Right lobe of liver (tissue), 4 donors: ENCODE measurements around the gene PRAC2.

ENCODE experiments used
- POLR2A ChIP-seq: fragments of 450-650 bp; IDR thresholded peaks from one replicate; pipeline ENCODE4 v1.6.1; 2017; ENCODE audit warnings: antibody characterized with exemption, mild to moderate bottlenecking
- TF ChIP-seq, protein P1 (sequence below), 4 donors: fragments of 200-600 bp in 3 of 4; fragments of 450-650 bp in 1 of 4; IDR thresholded peaks; one replicate each; pipeline versions ENCODE4 v1.5.1 to v1.8.0; 2016 to 2022; ENCODE audit warnings: antibody characterized with exemption in 4 of 4, mild to moderate bottlenecking in 2 of 4
- donor health status: DM: no; HTN: no; CAD: no.
- donor health status: DM: no; HTN: no; CAD: no.
- donor health status: DM: no; HTN: yes; CAD: no.

DNA sequence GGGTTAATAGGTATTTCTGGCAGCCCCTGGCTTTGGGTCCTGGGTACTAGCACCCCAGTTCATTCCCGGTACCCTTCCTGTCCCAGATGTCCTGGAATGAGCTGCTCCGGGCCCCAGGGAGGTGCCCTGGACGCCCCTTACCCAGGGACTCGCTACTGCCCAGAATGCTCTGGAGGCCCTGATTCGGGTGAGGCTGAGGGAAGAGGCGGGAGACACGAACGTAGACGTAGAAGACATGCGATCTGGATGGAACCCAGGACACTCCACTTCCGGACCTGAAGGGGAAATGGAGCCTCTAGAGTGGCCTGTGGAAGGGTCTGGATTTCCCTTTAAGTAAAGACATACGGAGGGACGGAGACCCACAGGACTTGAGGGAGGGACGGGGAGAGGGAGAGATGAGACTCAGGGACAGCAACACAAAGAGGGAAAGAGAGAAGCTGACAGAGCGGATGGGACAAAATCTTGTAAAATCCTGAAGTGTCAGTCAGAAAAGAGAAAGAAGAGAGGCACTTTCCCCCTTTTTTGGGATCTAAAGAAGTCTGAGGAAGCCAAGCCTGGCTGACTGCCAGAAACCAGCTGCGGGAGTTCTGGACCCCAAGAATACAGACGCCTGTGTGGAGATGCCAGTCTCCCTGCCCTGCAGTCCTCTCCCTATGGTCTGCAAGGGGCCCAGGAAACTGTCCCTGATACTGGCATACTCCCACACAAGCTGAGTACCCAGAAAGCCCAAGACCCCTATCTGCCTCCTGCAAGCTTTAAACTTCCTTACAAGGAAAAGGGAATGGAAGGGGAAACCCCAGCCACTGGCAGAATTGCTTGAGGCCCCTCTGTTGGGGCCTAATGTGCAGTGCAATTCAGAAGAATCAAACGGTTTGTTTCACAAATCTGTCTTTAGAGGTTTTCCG, 6.6 kb downstream of the PRAC2 start:
- TF ChIP-seq, protein P1, sequence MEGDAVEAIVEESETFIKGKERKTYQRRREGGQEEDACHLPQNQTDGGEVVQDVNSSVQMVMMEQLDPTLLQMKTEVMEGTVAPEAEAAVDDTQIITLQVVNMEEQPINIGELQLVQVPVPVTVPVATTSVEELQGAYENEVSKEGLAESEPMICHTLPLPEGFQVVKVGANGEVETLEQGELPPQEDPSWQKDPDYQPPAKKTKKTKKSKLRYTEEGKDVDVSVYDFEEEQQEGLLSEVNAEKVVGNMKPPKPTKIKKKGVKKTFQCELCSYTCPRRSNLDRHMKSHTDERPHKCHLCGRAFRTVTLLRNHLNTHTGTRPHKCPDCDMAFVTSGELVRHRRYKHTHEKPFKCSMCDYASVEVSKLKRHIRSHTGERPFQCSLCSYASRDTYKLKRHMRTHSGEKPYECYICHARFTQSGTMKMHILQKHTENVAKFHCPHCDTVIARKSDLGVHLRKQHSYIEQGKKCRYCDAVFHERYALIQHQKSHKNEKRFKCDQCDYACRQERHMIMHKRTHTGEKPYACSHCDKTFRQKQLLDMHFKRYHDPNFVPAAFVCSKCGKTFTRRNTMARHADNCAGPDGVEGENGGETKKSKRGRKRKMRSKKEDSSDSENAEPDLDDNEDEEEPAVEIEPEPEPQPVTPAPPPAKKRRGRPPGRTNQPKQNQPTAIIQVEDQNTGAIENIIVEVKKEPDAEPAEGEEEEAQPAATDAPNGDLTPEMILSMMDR (IDR thresholded peaks at IDR 0.05), result no peak
- TF ChIP-seq POLR2A, result no peak
